HG03565 (cell line): ENCODE results near the gene PLA2G4A.
A peak's percentile ranks its signal among the peaks of the same experiment; 100 is the strongest.

Experiments
- ATAC-seq: cut with Tn5 transposase; IDR thresholded peaks from one replicate; pipeline ENCODE4 v1.9.1; 2021; ENCODE audit warnings: mild to moderate bottlenecking, moderate library complexity; ENCODE audit not compliant: unreplicated experiment

The PLA2G4A gene

GRCh38 chr1:186966456-186966855, 137.7 kb downstream of the PLA2G4A start:
- ATAC-seq: no peak

- ATAC-seq: no peak
These were observed 139.1 kb downstream of the PLA2G4A start for GRCh38 chr1:186967656-186968394.

GRCh38 chr1:186974774-186975181, 146.0 kb downstream of the PLA2G4A start:
- ATAC-seq: no peak

GRCh38 chr1:186975220-186975619, 146.5 kb downstream of the PLA2G4A start:
- no peak for ATAC-seq

- no peak for ATAC-seq
These were observed 148.0 kb downstream of the PLA2G4A start for GRCh38 chr1:186976700-186977099.

- no peak for ATAC-seq
These were observed 148.7 kb downstream of the PLA2G4A start for GRCh38 chr1:186977266-186977957.

GRCh38 chr1:186978596-186979556, 150.1 kb downstream of the PLA2G4A start:
- no peak for ATAC-seq

- ATAC-seq: no peak
These were observed 151.7 kb downstream of the PLA2G4A start for GRCh38 chr1:186980400-186980799.

- ATAC-seq: no peak
These were observed 153.4 kb downstream of the PLA2G4A start for GRCh38 chr1:186982116-186982515.

- no peak for ATAC-seq
These were observed 154.6 kb downstream of the PLA2G4A start for GRCh38 chr1:186983327-186983726.

GRCh38 chr1:186984959-186985358, 156.2 kb downstream of the PLA2G4A start:
- no peak for ATAC-seq

- ATAC-seq: peak; percentile 71
These were observed 157.2 kb downstream of the PLA2G4A start for GRCh38 chr1:186985889-186986491.

- ATAC-seq: no peak
These were observed 158.3 kb downstream of the PLA2G4A start for GRCh38 chr1:186987065-186987464.

- no peak for ATAC-seq
These were observed 159.0 kb downstream of the PLA2G4A start for GRCh38 chr1:186987769-186988168.

GRCh38 chr1:186993996-186994395, 165.2 kb downstream of the PLA2G4A start:
- ATAC-seq: no peak

GRCh38 chr1:186994897-186995296, 166.1 kb downstream of the PLA2G4A start:
- ATAC-seq: peak; percentile 51

GRCh38 chr1:186996816-186997215, 168.1 kb downstream of the PLA2G4A start:
- ATAC-seq: no peak

- ATAC-seq: no peak
These were observed 169.1 kb downstream of the PLA2G4A start for GRCh38 chr1:186997877-186998276.

- no peak for ATAC-seq
These were observed 170.8 kb downstream of the PLA2G4A start for GRCh38 chr1:186999506-186999905.

GRCh38 chr1:187001198-187001889, 172.6 kb downstream of the PLA2G4A start:
- ATAC-seq: no peak
